ENCODE measurements around the gene FBXW5.
A peak's percentile ranks its signal among the peaks of the same experiment; 100 is the strongest.

Gene FBXW5

GRCh38 chr9:136910901-136911245 is 33.7 kb downstream of the FBXW5 start:
- DNase-seq (ENCODE audit: low read depth in 2 of 2): no peak

GRCh38 chr9:136910197-136910900 is 34.2 kb downstream of the FBXW5 start:
- DNase-seq (ENCODE audit: low read depth in 2 of 2): no peak

GRCh38 chr9:136907011-136907914 is 37.3 kb downstream of the FBXW5 start:
- no peak for DNase-seq (ENCODE audit: low read depth in 2 of 2)

GRCh38 chr9:136906266-136906665 is 38.3 kb downstream of the FBXW5 start:
- DNase-seq (ENCODE audit: low read depth in 2 of 2): no peak

- DNase-seq (ENCODE audit: low read depth in 2 of 2): no peak
Observed at GRCh38 chr9:136903041-136903554, 41.4 kb downstream of the FBXW5 start.

- DNase-seq (ENCODE audit: low read depth in 2 of 2): peak; percentile 49 to 62
Observed at GRCh38 chr9:136902259-136902821, 42.2 kb downstream of the FBXW5 start.

GRCh38 chr9:136901516-136902258 is 42.9 kb downstream of the FBXW5 start:
- no peak for DNase-seq (ENCODE audit: low read depth in 2 of 2)

- no peak for DNase-seq (ENCODE audit: low read depth in 2 of 2)
Observed at GRCh38 chr9:136900988-136901515, 43.5 kb downstream of the FBXW5 start.

- no peak for DNase-seq (ENCODE audit: low read depth in 2 of 2)
Observed at GRCh38 chr9:136900556-136900955, 44.0 kb downstream of the FBXW5 start.

- DNase-seq (ENCODE audit: low read depth in 2 of 2): no peak
Observed at GRCh38 chr9:136899196-136899595, 45.3 kb downstream of the FBXW5 start.

GRCh38 chr9:136898483-136899100 is 45.9 kb downstream of the FBXW5 start:
- no peak for DNase-seq (ENCODE audit: low read depth in 2 of 2)

GRCh38 chr9:136896027-136896426 is 48.5 kb downstream of the FBXW5 start:
- DNase-seq (ENCODE audit: low read depth in 2 of 2): no peak

GRCh38 chr9:136890661-136891060 is 53.9 kb downstream of the FBXW5 start:
- DNase-seq (ENCODE audit: low read depth in 2 of 2): no peak
